NCI-H2196 treated with DMSO at 0.1 percent for 48 hours (cell line): ENCODE measurements around the gene NNT.
"Not testable (repeated sequence)": the region's sequence is repeated elsewhere in the genome, so short reads cannot be mapped to it uniquely, and the experiment has no call there.

ENCODE experiments used
- DNase-seq: peaks from one replicate; lab custom pipeline; 2025; ENCODE audit not compliant: unreplicated experiment; lab: John Stamatoyannopoulos, UW

The NNT gene

GRCh38 chr5:43702293-43702692 is 99.3 kb downstream of the NNT start:
- no peak for DNase-seq

GRCh38 chr5:43702815-43703214 is 99.8 kb downstream of the NNT start:
- DNase-seq = no peak

GRCh38 chr5:43704243-43704642 is 101.3 kb downstream of the NNT start:
- no peak for DNase-seq

GRCh38 chr5:43706576-43706975 is 103.6 kb downstream of the NNT start:
- not testable (repeated sequence) for DNase-seq

- DNase-seq = no peak
Observed at GRCh38 chr5:43711496-43711895, 108.5 kb downstream of the NNT start.

GRCh38 chr5:43712081-43712480 is 109.1 kb downstream of the NNT start:
- DNase-seq = no peak

GRCh38 chr5:43719783-43720182 is 116.8 kb downstream of the NNT start:
- not testable (repeated sequence) for DNase-seq

GRCh38 chr5:43728581-43728980 is 125.6 kb downstream of the NNT start:
- DNase-seq = no peak

GRCh38 chr5:43729846-43730478 is 127.0 kb downstream of the NNT start:
- DNase-seq = peak; percentile 8

GRCh38 chr5:43730832-43731342 is 127.9 kb downstream of the NNT start:
- no peak for DNase-seq

- DNase-seq = no peak
Observed at GRCh38 chr5:43731573-43731972, 128.6 kb downstream of the NNT start.

- not testable (repeated sequence) for DNase-seq
Observed at GRCh38 chr5:43745923-43746548, 143.1 kb downstream of the NNT start.

GRCh38 chr5:43750809-43751208 is 147.8 kb downstream of the NNT start:
- no peak for DNase-seq

- DNase-seq = no peak
Observed at GRCh38 chr5:43753069-43753468, 150.1 kb downstream of the NNT start.
